Adrenal gland (tissue), 5 donors: Measurements from ENCODE around the gene FAIM2.

Source experiments
- CTCF ChIP-seq, 6 experiments: fragments of 450-650 bp in 4 of 6; fragments of 200-600 bp in 2 of 6; sonication (generic) in 1 of 6; IDR thresholded peaks; 1 replicate in 5 of 6; 2 replicates in 1 of 6; pipeline versions ENCODE4 v1.5.1 to v1.8.0; 2016 to 2021; ENCODE audit warnings: antibody characterized with exemption in 6 of 6, mild to moderate bottlenecking in 2 of 6, moderate library complexity in 1 of 6
- POLR2A ChIP-seq, 2 donors: fragments of 450-650 bp; IDR thresholded peaks; one replicate each; pipeline ENCODE4 v1.6.1; 2017; ENCODE audit warnings: antibody characterized with exemption in 2 of 2, mild to moderate bottlenecking in 2 of 2, moderate library complexity in 1 of 2
- donor health status: DM: no; HTN: no; CAD: no.

DNA sequence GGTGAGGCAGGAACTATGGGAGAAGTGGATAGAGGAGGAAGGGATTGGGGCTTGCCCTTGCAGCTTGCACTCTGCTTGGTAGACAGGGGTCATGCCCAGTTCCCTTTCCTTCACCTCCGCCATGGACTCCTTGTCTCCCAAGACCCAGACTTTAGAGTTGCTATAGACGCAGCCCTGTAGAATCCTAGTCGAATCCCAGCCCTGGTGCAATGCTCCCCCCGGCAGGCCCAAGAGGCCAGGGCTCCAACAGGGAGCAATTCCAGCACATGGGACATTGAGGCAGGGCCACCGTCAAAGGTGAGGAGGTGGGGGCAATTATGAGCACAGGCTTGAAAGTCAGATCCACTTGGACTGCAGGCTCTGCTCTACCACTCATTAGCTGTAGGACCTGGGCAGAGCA, 31.3 kb downstream of the FAIM2 start:
- no peak for TF ChIP-seq POLR2A (IDR thresholded peaks at IDR 0.05)
- TF ChIP-seq CTCF (IDR thresholded peaks at IDR 0.05), result no peak
